ENCODE results near the gene GZF1.
A peak's percentile ranks its signal among the peaks of the same experiment; 100 is the strongest.

GZF1 gene

DNA sequence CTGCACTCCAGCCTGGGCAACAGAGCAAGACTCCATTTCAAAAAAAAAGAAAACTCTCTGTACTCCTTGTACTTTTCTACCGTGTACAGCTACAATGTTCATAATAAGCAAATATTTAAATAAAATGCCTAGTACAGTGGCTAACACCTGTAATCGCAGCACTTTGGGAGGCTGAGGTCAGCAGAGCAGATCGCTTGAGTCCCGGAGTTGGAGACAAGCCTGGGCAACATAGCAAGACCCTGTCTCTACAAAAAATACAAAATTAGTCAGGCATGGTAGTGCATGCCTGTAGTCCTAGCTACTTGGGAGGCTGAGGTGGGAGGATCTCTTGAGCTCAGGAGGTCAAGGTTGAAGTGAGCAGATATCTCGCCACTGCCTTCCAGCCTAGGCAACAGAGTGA is 53.6 kb downstream of the GZF1 start:
- H3K9me3 ChIP-seq (ENCODE audit: control insufficient read depth in 1 of 2, low read length in 2 of 2) = no peaks in the 10 kb centered on the region
- H3K9ac ChIP-seq (ENCODE audit: low read depth in 1 of 2, low read length in 2 of 2) = no peak overlapping the region
- peaks cover 3 to 7% of the 10 kb centered on the region in 2 donors for H3K4me1 ChIP-seq (ENCODE audit: control insufficient read depth in 1 of 2, insufficient read depth in 2 of 2, low read length in 2 of 2)
- no peaks in the 10 kb centered on the region for H3K27me3 ChIP-seq (ENCODE audit: control insufficient read depth in 1 of 2, insufficient read depth in 2 of 2, low read length in 2 of 2)
- H3K4me3 ChIP-seq (ENCODE audit: low read depth in 1 of 2, low read length in 2 of 2) = no peak overlapping the region
- H3K27ac ChIP-seq (ENCODE audit: low read depth, low read length) = no peak overlapping the region
- no peaks in the 10 kb centered on the region for H3K36me3 ChIP-seq (ENCODE audit: control insufficient read depth in 1 of 2, insufficient read depth in 2 of 2, low read length in 2 of 2)

DNA sequence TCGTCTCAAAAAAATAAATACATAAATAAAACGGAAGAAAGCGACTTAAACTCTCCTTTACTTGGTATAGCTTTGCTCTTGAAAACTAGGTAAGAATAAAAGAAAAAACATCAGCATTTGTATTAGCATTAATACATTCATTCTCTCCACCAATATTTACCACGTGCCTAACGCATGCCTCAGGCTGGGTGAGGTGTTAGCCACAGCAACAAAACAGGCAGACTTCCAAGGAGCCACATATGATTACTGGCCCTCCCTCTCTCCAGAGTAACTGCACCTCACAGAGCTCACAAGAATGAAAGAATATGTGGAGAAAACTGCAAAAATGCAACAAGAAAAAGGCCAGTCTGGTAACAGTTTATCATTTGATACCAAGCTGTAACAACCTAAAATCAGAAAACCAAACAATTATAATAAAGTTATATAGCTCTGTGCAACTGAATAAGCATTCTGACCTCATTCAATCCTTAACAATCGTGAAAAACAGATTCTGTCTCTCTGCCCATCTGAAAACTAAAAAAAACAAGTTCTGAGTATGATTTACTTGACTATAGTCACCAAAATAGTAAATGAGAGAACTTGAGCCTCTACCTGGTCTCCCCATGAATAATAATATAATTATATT is 54.1 kb downstream of the GZF1 start:
- Histone ChIP-seq H3K9me3 (ENCODE audit: control insufficient read depth in 1 of 2, low read length in 2 of 2) (no peaks in the 10 kb centered on the region), H3K27me3 (ENCODE audit: control insufficient read depth in 1 of 2, insufficient read depth in 2 of 2, low read length in 2 of 2) (no peaks in the 10 kb centered on the region), H3K9ac (ENCODE audit: low read depth in 1 of 2, low read length in 2 of 2) (no peak overlapping the region), H3K36me3 (ENCODE audit: control insufficient read depth in 1 of 2, insufficient read depth in 2 of 2, low read length in 2 of 2) (no peaks in the 10 kb centered on the region), H3K27ac (ENCODE audit: low read depth, low read length) (no peak overlapping the region), H3K4me1 (ENCODE audit: control insufficient read depth in 1 of 2, insufficient read depth in 2 of 2, low read length in 2 of 2) (peaks cover 3 to 7% of the 10 kb centered on the region in 2 donors), H3K4me3 (ENCODE audit: low read depth in 1 of 2, low read length in 2 of 2) (no peak overlapping the region)

DNA sequence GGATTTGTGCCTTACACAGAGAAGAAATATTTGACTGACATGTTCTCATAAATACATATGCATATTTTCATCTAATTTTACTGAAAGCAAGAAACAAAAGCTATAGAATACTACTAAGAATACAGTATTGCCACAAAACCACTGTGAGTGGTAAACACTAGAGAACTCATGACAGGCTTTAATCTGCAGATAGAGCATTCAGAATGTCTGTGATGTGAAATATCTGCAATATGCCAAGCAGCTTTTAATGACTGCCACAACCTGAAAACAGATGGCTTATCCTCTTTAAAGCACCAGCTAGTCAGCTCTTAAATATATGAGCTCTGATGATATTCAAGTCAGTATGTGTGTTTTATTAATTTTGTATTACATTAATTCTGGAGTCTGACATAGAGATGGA is 55.9 kb downstream of the GZF1 start:
- Histone ChIP-seq H3K36me3 (ENCODE audit: control insufficient read depth in 1 of 2, insufficient read depth in 2 of 2, low read length in 2 of 2) (no peaks in the 10 kb centered on the region), H3K4me1 (ENCODE audit: control insufficient read depth in 1 of 2, insufficient read depth in 2 of 2, low read length in 2 of 2) (peaks cover 7% of the 10 kb centered on the region in 2 donors), H3K9ac (ENCODE audit: low read depth in 1 of 2, low read length in 2 of 2) (no peak overlapping the region), H3K27ac (ENCODE audit: low read depth, low read length) (no peak overlapping the region), H3K9me3 (ENCODE audit: control insufficient read depth in 1 of 2, low read length in 2 of 2) (no peaks in the 10 kb centered on the region), H3K4me3 (ENCODE audit: low read depth in 1 of 2, low read length in 2 of 2) (no peak overlapping the region), H3K27me3 (ENCODE audit: control insufficient read depth in 1 of 2, insufficient read depth in 2 of 2, low read length in 2 of 2) (no peaks in the 10 kb centered on the region)

DNA sequence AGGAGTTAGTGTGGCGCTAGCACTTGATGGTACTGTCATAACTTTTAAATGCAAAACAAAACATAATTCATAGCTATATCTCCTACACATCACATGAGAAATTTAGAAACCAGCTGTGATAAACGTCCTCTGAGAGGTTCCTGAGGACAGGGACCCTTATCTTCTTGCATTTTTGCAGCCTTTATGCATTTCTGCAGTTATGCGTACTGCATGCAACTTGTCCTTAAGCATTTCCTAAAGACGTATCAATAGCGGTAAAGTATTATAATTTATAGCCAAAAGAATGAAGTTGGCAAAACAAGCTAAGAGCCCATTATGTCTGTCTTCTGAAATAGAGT is 57.6 kb downstream of the GZF1 start:
- no peak overlapping the region for H3K27ac ChIP-seq (ENCODE audit: low read depth, low read length)
- H3K9ac ChIP-seq (ENCODE audit: low read depth in 1 of 2, low read length in 2 of 2) = peak overlapping the region; percentile 22 to 79
- H3K4me1 ChIP-seq (ENCODE audit: control insufficient read depth in 1 of 2, insufficient read depth in 2 of 2, low read length in 2 of 2) = peaks cover 7% of the 10 kb centered on the region in 2 donors
- H3K27me3 ChIP-seq (ENCODE audit: control insufficient read depth in 1 of 2, insufficient read depth in 2 of 2, low read length in 2 of 2) = no peaks in the 10 kb centered on the region
- peak overlapping the region; percentile 67 to 83 for H3K4me3 ChIP-seq (ENCODE audit: low read depth in 1 of 2, low read length in 2 of 2)
- H3K9me3 ChIP-seq (ENCODE audit: control insufficient read depth in 1 of 2, low read length in 2 of 2) = no peaks in the 10 kb centered on the region
- no peaks in the 10 kb centered on the region for H3K36me3 ChIP-seq (ENCODE audit: control insufficient read depth in 1 of 2, insufficient read depth in 2 of 2, low read length in 2 of 2)

DNA sequence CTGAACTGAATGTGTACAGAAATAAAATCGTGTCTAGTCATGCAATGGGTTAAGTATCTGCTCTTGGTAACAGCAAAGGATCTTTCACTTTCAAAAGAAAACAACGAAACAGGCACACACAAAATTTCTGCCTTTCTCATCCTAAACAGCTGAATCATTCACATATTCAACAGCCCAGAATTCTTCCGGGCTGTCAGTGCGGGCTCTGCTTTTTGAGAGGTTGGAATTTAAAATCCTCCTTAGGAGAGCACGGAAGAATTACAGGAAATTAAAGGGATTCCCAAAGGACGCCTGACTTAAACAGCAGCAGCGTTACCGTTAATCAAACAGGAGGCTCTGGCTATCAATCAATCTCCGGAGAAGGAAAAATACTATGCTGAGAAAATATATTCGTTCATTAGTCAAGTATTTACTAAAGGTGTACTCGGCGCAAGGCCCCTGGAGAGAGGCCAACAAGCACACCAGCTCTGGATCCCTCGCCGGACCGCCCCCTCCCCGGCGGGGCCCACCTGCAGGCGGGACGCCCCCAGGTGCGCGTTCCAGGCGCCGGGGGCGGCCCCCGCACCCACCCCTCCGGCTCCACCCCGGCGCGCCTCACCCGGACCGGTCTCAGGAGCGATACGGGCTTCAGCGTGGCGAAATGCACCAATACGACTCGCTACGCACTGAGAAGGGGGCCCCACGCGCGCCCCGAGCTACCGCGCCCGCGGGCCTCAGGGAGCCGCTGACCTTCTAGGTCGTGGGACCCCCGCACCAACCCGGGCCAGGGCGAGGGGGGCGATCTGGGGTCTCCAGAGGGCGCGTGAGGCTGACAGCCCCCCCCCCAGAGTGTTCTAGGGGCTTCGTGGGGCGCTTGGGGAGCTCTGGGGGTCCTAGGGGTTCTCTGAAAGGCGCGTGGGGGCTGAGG is 58.3 kb downstream of the GZF1 start:
- peaks cover 7% of the 10 kb centered on the region in 2 donors for H3K4me1 ChIP-seq (ENCODE audit: control insufficient read depth in 1 of 2, insufficient read depth in 2 of 2, low read length in 2 of 2)

DNA sequence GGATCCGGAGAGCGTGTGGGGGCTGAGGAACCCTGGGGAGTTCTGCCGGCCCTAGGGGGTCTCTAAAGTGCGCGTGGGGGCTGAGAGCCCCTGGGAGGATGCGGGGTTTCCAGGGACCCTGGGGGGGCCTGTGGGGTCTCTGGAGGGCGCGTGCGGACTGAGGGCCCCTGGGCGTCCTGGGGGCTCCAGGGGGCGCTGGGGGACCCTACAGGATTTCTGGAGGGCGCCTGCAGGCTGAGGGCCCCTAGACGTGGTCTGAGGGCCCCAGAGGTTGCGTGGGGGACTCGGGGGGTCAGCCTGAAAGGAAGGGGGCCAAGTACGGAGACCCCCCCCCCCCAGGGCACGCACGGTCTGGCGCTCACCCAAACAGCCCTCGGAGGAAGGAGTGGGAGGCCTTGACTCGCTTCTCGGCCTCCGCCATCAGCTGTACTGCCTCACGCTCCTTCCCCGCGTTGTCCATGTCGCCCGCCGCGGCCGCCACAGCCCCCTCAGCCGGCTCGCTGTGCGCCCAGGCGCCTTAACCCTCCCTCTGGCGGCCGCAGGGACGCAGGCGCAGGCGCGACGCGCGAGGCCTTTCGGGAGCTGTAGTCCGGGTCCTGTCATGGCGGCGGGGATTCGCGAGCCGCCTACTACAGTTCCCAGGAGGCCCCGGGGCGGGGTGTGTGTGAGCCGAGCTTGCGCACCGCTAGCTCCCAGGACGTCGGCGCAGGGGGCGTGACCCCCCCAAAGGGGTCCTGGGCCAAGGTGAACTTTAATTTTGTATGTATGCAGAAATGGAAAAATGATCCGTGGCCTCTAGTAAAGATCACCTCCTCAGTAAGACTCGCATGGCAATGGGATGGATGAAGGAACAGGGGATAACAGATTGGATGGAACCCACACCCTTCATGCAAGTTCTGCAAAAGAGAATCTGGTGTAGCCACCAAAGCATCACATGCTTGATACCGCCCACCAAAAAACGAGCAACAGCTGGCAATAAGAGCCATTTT is 59.3 kb downstream of the GZF1 start, which contains the start of gene NAPB:
TSS of gene NAPB (minus strand) at position 546 of the 989 bp plus-strand sequence. CDS start at position 460, 86 bp downstream.
- Histone ChIP-seq H3K4me1 (ENCODE audit: control insufficient read depth in 1 of 2, insufficient read depth in 2 of 2, low read length in 2 of 2) (peaks cover 7% of the 10 kb centered on the region in 2 donors), H3K9me3 (ENCODE audit: control insufficient read depth in 1 of 2, low read length in 2 of 2) (no peaks in the 10 kb centered on the region), H3K27ac (ENCODE audit: low read depth, low read length) (peak within 1 kb of the TSS; percentile 80), H3K27me3 (ENCODE audit: control insufficient read depth in 1 of 2, insufficient read depth in 2 of 2, low read length in 2 of 2) (no peaks in the 10 kb centered on the region), H3K36me3 (ENCODE audit: control insufficient read depth in 1 of 2, insufficient read depth in 2 of 2, low read length in 2 of 2) (no peaks in the 10 kb centered on the region), H3K9ac (ENCODE audit: low read depth in 1 of 2, low read length in 2 of 2) (peak within 1 kb of the TSS; percentile 73 to 79), H3K4me3 (ENCODE audit: low read depth in 1 of 2, low read length in 2 of 2) (peak within 1 kb of the TSS; percentile 67 to 83)

More for the DNA sequence above, 58.3 kb downstream of the GZF1 start:
- H3K27ac ChIP-seq (ENCODE audit: low read depth, low read length) = peak overlapping the region; percentile 30
- H3K9ac ChIP-seq (ENCODE audit: low read depth in 1 of 2, low read length in 2 of 2) = peak overlapping the region; percentile 73 to 79
- H3K27me3 ChIP-seq (ENCODE audit: control insufficient read depth in 1 of 2, insufficient read depth in 2 of 2, low read length in 2 of 2) = no peaks in the 10 kb centered on the region
- H3K4me3 ChIP-seq (ENCODE audit: low read depth in 1 of 2, low read length in 2 of 2) = peak overlapping the region; percentile 67 to 83
- no peaks in the 10 kb centered on the region for H3K36me3 ChIP-seq (ENCODE audit: control insufficient read depth in 1 of 2, insufficient read depth in 2 of 2, low read length in 2 of 2)
- no peaks in the 10 kb centered on the region for H3K9me3 ChIP-seq (ENCODE audit: control insufficient read depth in 1 of 2, low read length in 2 of 2)
